IMR-90 (cell line): ENCODE results near the gene MPV17. TPM values are rescaled to one million over a fixed set of nuclear protein-coding genes. Genes with fewer than 3 reads are reported as not detected.

Experiments
- ATAC-seq: fragments of 200-7000 bp; cut with Tn5 transposase; 2 replicates; pipeline ENCODE4 v1.9.1; 2020; ENCODE audit warnings: low read depth, mild to moderate bottlenecking, moderate library complexity
- BruUV-seq: library from RNA; stranded (reverse); fragments of 400-500 nt; replicated peaks from 2 replicates; lab custom pipeline; 2021; lab: Mats Ljungman, UMichigan
- CTCF ChIA-PET: fragments of 300-600 bp; formaldehyde crosslinking; extraction: SDS; loops from one replicate; lab custom pipeline; 2021; ENCODE audit warnings: antibody characterized with exemption; lab: Yijun Ruan, JAX
- POLR2A ChIA-PET: fragments of 300-600 bp; sonication (Branson Sonifier 250); formaldehyde crosslinking; loops from one replicate; lab custom pipeline; 2022; ENCODE audit warnings: antibody characterized with exemption; ENCODE audit not compliant: unreplicated experiment; lab: Charles Lee
- DNase-seq: peaks from one replicate; pipeline ENCODE4 v3.0.0; 2013
- H2AFZ ChIP-seq: replicated peaks from 2 replicates; pipeline ENCODE3; 2013; ENCODE audit warnings: low read length, mild to moderate bottlenecking; ENCODE audit not compliant: poor library complexity
- H2AK5ac ChIP-seq: 2 replicates; pipeline ENCODE4 v1.6.1; 2013; ENCODE audit warnings: low read depth, low read length, inconsistent platforms
- H2AK9ac ChIP-seq: replicated peaks from 2 replicates; pipeline ENCODE3; 2013; ENCODE audit warnings: mild to moderate bottlenecking, low read depth, low read length, moderate library complexity; ENCODE audit not compliant: poor library complexity
- H2BK120ac ChIP-seq: 2 replicates; pipeline ENCODE4 v1.6.1; 2013; ENCODE audit warnings: low read depth, low read length, inconsistent platforms
- H2BK15ac ChIP-seq: 3 replicates; pipeline ENCODE4 v1.6.1; 2013; ENCODE audit warnings: low read depth, low read length, inconsistent platforms
- H2BK20ac ChIP-seq: 2 replicates; pipeline ENCODE4 v1.6.1; 2013; ENCODE audit warnings: low read depth, mild to moderate bottlenecking, inconsistent platforms, low read length, moderate library complexity
- H2BK5ac ChIP-seq: 2 replicates; pipeline ENCODE4 v1.6.1; 2013; ENCODE audit warnings: mild to moderate bottlenecking, low read depth, low read length, inconsistent platforms; ENCODE audit not compliant: poor library complexity, severe bottlenecking
- H3K14ac ChIP-seq: replicated peaks from 2 replicates; pipeline ENCODE4 v1.6.1; 2013; ENCODE audit warnings: low read depth, low read length, inconsistent platforms
- H3K18ac ChIP-seq: 2 replicates; pipeline ENCODE4 v1.6.1; 2013; ENCODE audit warnings: low read depth, low read length, control low read depth
- H3K23ac ChIP-seq: 2 replicates; pipeline ENCODE4 v1.6.1; 2013; ENCODE audit warnings: low read depth, low read length, inconsistent platforms
- H3K27ac ChIP-seq: 2 replicates; pipeline ENCODE4 v1.5.1; 2013; ENCODE audit warnings: mild to moderate bottlenecking, control low read depth, low read length; ENCODE audit not compliant: insufficient read depth
- H3K27me3 ChIP-seq: 2 replicates; pipeline ENCODE4 v1.6.1; 2013; ENCODE audit warnings: low read length; ENCODE audit not compliant: control insufficient read depth, insufficient read depth
- H3K36me3 ChIP-seq: 2 replicates; pipeline ENCODE4 v1.6.1; 2013; ENCODE audit warnings: low read length, mixed read lengths; ENCODE audit not compliant: control insufficient read depth, insufficient read depth
- H3K4ac ChIP-seq: 2 replicates; pipeline ENCODE4 v1.6.1; 2013; ENCODE audit warnings: low read depth, low read length, inconsistent platforms
- H3K4me1 ChIP-seq: 2 replicates; pipeline ENCODE4 v1.6.1; 2013; ENCODE audit warnings: low read length, mixed read lengths; ENCODE audit not compliant: control insufficient read depth, insufficient read depth
- H3K4me2 ChIP-seq: 2 replicates; pipeline ENCODE4 v1.6.1; 2013; ENCODE audit warnings: low read depth, mild to moderate bottlenecking, control low read depth, low read length, moderate library complexity
- H3K4me3 ChIP-seq: 2 replicates; pipeline ENCODE4 v1.5.1; 2013; ENCODE audit warnings: low read depth, mild to moderate bottlenecking, control low read depth, low read length, moderate library complexity; ENCODE audit not compliant: insufficient read depth
- H3K56ac ChIP-seq: 2 replicates; pipeline ENCODE4 v1.6.1; 2013; ENCODE audit warnings: low read length, inconsistent platforms; ENCODE audit not compliant: insufficient read depth; ENCODE audit errors: extremely low read depth
- H3K79me1 ChIP-seq, 2 experiments: 2 replicates each; pipeline ENCODE4 v1.6.1; 2013; ENCODE audit warnings: low read length in 2 of 2, inconsistent platforms in 1 of 2, low read depth in 1 of 2
- H3K9ac ChIP-seq: 2 replicates; pipeline ENCODE4 v1.6.1; 2013; ENCODE audit warnings: low read depth, low read length, control low read depth
- H3K9me1 ChIP-seq: 2 replicates; pipeline ENCODE4 v1.6.1; 2013; ENCODE audit warnings: low read length, inconsistent platforms; ENCODE audit not compliant: insufficient read depth
- H3K9me3 ChIP-seq: 2 replicates; pipeline ENCODE4 v1.6.1; 2013; ENCODE audit warnings: low read length; ENCODE audit not compliant: control insufficient read depth, insufficient read depth
- H4K20me1 ChIP-seq: 2 replicates; pipeline ENCODE4 v1.6.1; 2013; ENCODE audit warnings: low read length, inconsistent platforms; ENCODE audit not compliant: insufficient read depth
- H4K5ac ChIP-seq: 2 replicates; pipeline ENCODE4 v1.6.1; 2013; ENCODE audit warnings: mild to moderate bottlenecking, low read depth, low read length, control low read depth
- H4K8ac ChIP-seq, 2 experiments: 2 replicates each; pipeline ENCODE4 v1.6.1; 2013; ENCODE audit warnings: low read depth in 2 of 2, low read length in 2 of 2, control low read depth in 1 of 2, inconsistent platforms in 1 of 2
- H4K91ac ChIP-seq: 2 replicates; pipeline ENCODE4 v1.6.1; 2013; ENCODE audit warnings: low read depth, low read length, inconsistent platforms; ENCODE audit not compliant: insufficient read depth
- CEBPB ChIP-seq: IDR thresholded peaks from 2 replicates; pipeline ENCODE4 v1.6.1; 2012; ENCODE audit warnings: low read depth, low read length, improper control_type of control experiment
- CHD1 ChIP-seq: IDR thresholded peaks from 2 replicates; pipeline ENCODE4 v1.6.1; 2012; ENCODE audit warnings: low read depth, low read length, improper control_type of control experiment
- FOS ChIP-seq: fragments of 150-350 bp; IDR thresholded peaks from 2 replicates; pipeline ENCODE4 v1.6.1; 2016; ENCODE audit warnings: low read depth, low read length
- MAFK ChIP-seq: IDR thresholded peaks from 2 replicates; pipeline ENCODE4 v1.6.1; 2012; ENCODE audit warnings: low read depth, low read length, improper control_type of control experiment
- MXI1 ChIP-seq: IDR thresholded peaks from 2 replicates; pipeline ENCODE4 v1.6.1; 2012; ENCODE audit warnings: low read depth, mild to moderate bottlenecking, low read length, moderate library complexity, borderline replicate concordance
- NFE2L2 ChIP-seq: fragments of 150-350 bp; IDR thresholded peaks from 2 replicates; pipeline ENCODE4 v1.6.1; 2016; ENCODE audit warnings: low read depth, mild to moderate bottlenecking, low read length
- RCOR1 ChIP-seq: IDR thresholded peaks from 2 replicates; pipeline ENCODE4 v1.6.1; 2012; ENCODE audit warnings: mild to moderate bottlenecking, low read length, improper control_type of control experiment; ENCODE audit not compliant: insufficient replicate concordance
- RFX5 ChIP-seq: IDR thresholded peaks from 2 replicates; pipeline ENCODE4 v1.8.0; 2012; ENCODE audit warnings: low read depth, mild to moderate bottlenecking, low read length, moderate library complexity
- SMC3 ChIP-seq: fragments of 150-350 bp; IDR thresholded peaks from 2 replicates; pipeline ENCODE4 v1.6.1; 2016; ENCODE audit warnings: low read depth, mild to moderate bottlenecking, antibody characterized with exemption, low read length, moderate library complexity
- USF2 ChIP-seq: fragments of 150-350 bp; IDR thresholded peaks from 2 replicates; pipeline ENCODE4 v1.6.1; 2017; ENCODE audit warnings: mild to moderate bottlenecking, antibody characterized with exemption, low read length, low read depth
- WGBS, 2 experiments: methylation state at CpG; one replicate each; pipeline versions ENCODE4 v1.1.5 to v1.1.7; 2013; ENCODE audit warnings: missing lambda C conversion rate in 2 of 2; ENCODE audit not compliant: insufficient read length in 1 of 2; ENCODE audit errors: extremely low coverage in 2 of 2; 5-methylcytosine and 5-hydroxymethylcytosine counted together
- dilution Hi-C: fragments of 300-500 bp; cut with HindIII; formaldehyde crosslinking; loops from one replicate; pipeline ENCODE4 v1.14.3; 2018; ENCODE audit warnings: low sequenced_read_pairs; ENCODE audit not compliant: unreplicated experiment
- in situ Hi-C: fragments of 300-500 bp; cut with MboI; formaldehyde crosslinking; loops from 3 replicates; pipeline ENCODE4 v1.14.3; 2019; ENCODE audit warnings: low sequenced_read_pairs, inconsistent platforms, mixed read lengths
- intact Hi-C: fragments of 100-400 bp; cut with micrococcal nuclease; formaldehyde crosslinking; loops from 2 replicates; pipeline ENCODE4 v1.10.0; 2022
- polyA plus RNA-seq, 3 experiments: library from polyadenylated mRNA; depleted of rRNA; stranded (reverse); fragments of >200 nt; gene quantifications; 2 replicates each; pipeline ENCODE4 v1.2.3, GENCODE V29; 2012; ENCODE audit warnings: low replicate concordance in 1 of 3
- total RNA-seq: library from RNA; depleted of rRNA; stranded (reverse); fragments of >200 nt; gene quantifications from 2 replicates; pipeline ENCODE4 v1.2.3, GENCODE V29; 2012

The MPV17 gene
- total and polyA plus RNA-seq, 2 of the 4 experiments (the other 2 are of a cell fraction), result 70.4 to 160 TPM

- dilution Hi-C loops (no loop called here), in situ Hi-C loops (no loop called here), intact Hi-C loops (no loop called here)
- Histone ChIP-seq H2AFZ (no peak overlapping the region), H3K4ac (no peak overlapping the region), H3K18ac (no peak overlapping the region), H4K91ac (no peak overlapping the region), H3K36me3 (no peaks in the 10 kb centered on the region), H4K8ac (no peak overlapping the region), H3K27ac (no peak overlapping the region), H3K79me1 (no peaks in the 10 kb centered on the region), H4K20me1 (no peaks in the 10 kb centered on the region), H4K5ac (no peak overlapping the region), H3K4me2 (no peak overlapping the region), H3K9ac (no peak overlapping the region), H2BK120ac (no peak overlapping the region), H3K4me1 (peaks cover 4% of the 10 kb centered on the region; the same call in 1 of the 2 replicates), H3K9me3 (no peaks in the 10 kb centered on the region; the same call in 1 of the 2 replicates), H2BK5ac (no peak overlapping the region), H3K56ac (no peak overlapping the region), H3K23ac (no peak overlapping the region; the same call in 1 of the 2 replicates), H3K14ac (no peak overlapping the region), H3K4me3 (no peak overlapping the region), H2AK9ac (no peak overlapping the region), H2BK15ac (no peak overlapping the region), H2BK20ac (no peak overlapping the region), H2AK5ac (no peak overlapping the region), H3K9me1 (peaks cover under 1% of the 10 kb centered on the region; the same call in 1 of the 2 replicates), H3K27me3 (peaks cover 86% of the 10 kb centered on the region)
- DNase-seq (no peak), ATAC-seq (no peak)
- no TSS peak for BruUV-seq
- TF ChIP-seq FOS, result no peak
- no peak for TF ChIP-seq MAFK
- TF ChIP-seq USF2, result no peak
- no peak for TF ChIP-seq MXI1
- TF ChIP-seq NFE2L2, result no peak
- no peak for TF ChIP-seq SMC3
- TF ChIP-seq RFX5, result no peak
- no peak for TF ChIP-seq RCOR1
- TF ChIP-seq CHD1, result no peak
- no peak for TF ChIP-seq CEBPB
- 93% methylated on average over 2 of the region's 11 CpGs; no CpG with 5 or more reads in 1 of the 2 experiments for WGBS, 2 experiments
- ChIA-PET POLR2A (no interaction called here), CTCF (no interaction called here)
Measured at GRCh38 chr2:27261241-27261925, 61.5 kb downstream of the MPV17 start.
